NCI-H1436 (cell line): ENCODE measurements around the gene ZBTB16.

Source experiments
- DNase-seq: peaks from one replicate; lab custom pipeline; 2025; lab: John Stamatoyannopoulos, UW

The ZBTB16 gene

DNA sequence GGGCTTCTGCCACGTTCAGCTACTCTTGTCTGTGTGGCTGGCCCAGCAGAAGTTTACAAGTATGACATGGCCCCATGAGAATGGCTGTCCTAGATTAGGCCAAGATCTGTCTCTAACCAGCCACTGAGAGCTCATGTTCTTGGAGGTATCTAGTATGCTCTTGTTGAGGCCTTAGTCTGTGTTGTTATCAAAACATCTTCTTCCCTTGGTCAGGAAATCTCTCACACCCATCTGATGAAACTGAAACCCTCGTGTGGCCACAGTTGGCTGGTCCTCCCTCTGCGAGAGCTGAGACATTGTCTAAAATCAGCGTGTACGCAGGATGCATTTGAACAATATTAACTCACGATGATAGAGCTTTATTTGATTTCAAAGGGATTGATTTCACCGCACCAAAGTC is 127.7 kb downstream of the ZBTB16 start:
- DNase-seq: no peak

DNA sequence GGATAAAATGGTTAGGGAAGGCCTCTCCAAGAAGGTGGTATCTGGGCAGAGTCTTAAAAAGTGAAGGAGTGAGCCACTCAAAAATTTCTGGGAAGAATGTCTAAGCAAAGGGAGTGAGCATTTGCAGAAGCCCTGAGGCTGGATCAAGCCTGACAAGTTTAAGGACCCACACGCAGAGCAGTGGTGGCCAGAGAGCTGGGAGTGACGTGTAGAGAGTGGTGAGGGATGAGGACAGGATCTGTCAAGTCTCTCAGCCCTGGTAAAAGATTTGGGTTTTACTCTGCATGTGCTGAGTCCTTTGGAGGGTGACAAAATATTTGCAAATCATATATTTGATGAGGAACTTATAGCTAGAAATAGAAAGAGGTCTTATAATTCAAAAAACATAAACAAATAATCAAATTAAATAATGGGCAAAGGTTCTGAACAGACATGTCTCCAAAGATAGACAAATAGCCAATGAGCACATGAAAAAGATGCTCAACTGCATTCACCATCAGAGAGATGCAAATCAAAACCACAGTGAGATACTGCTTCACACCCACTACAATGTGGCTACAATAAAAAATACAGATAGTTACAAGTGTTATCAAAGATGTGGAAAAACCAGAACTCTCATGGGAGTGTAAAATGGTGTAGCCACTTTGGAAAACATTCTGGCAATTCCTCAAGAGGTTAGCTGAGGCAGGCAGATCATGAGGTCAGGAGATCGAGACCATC is 129.5 kb downstream of the ZBTB16 start:
- no peak for DNase-seq

GRCh38 chr11:114190630-114191029 is 131.1 kb downstream of the ZBTB16 start:
- no peak for DNase-seq

GRCh38 chr11:114191893-114192292 is 132.4 kb downstream of the ZBTB16 start:
- DNase-seq: no peak

DNA sequence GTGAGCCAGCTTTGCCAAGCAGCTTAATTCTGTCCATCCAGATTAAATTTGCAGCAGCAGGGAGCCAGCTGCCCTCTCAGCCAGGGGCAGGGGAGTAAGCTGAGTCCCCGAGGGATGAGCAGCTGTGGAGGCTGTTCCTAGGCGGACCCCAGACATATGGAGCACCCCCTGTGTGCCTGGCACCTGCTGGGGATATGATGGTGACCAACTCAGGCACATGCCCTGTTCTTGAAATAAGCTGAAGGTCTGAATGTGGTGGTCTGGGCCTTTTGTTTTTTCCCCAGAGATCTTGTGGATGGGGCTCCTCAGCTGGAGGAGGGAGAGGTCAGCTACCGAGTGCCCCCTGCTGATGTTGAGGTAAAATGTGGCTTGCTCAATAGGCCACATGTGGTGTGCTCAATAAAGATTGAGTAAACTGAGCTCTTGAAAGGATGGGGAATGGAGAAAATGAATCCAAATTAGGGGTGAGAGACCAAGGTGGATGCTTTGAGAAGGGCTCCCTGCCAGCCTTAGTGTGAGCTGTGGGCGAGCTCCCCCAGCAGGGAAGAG is 133.4 kb downstream of the ZBTB16 start:
- DNase-seq: no peak

- DNase-seq: no peak
These were observed 134.5 kb downstream of the ZBTB16 start for GRCh38 chr11:114193730-114194679.

GRCh38 chr11:114194702-114195101 is 135.2 kb downstream of the ZBTB16 start:
- no peak for DNase-seq

- no peak for DNase-seq
These were observed 135.6 kb downstream of the ZBTB16 start for GRCh38 chr11:114195151-114195550.

DNA sequence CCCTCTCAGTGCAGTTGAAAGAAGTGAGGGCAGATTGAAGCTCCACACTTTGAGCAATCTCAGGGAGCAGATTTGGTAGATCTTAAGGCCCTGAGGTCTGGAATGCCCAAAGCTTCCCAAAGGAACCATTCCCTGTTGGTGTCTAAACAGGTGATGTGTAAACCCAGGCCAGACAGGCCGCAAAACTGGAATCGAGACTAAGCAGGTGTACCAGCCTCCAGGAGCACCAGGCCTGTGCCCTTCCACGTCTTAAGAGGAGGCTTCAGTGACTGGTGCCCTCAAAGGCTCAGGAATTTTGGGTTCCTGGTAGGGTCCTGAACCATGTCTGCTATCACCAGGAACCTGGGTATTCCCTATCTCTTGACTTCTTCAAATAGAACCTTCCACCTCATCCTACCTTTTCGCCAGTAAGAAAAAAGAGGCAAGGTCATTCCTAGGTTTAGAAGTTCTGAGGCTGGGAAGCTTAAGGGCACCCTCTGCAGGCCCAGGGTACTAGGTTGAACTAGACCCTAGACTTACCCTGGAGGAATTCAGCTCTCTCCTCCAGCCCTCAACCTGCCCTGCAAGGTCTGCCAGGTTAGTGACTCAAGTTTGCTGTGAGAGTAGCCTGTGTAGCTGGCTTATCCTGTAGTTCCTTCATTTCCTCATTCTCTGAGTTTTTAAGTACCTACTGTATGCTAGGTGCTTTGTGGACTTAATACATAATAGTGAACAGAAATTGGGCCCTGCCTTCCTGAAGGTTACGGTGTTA is 136.6 kb downstream of the ZBTB16 start:
- no peak for DNase-seq

DNA sequence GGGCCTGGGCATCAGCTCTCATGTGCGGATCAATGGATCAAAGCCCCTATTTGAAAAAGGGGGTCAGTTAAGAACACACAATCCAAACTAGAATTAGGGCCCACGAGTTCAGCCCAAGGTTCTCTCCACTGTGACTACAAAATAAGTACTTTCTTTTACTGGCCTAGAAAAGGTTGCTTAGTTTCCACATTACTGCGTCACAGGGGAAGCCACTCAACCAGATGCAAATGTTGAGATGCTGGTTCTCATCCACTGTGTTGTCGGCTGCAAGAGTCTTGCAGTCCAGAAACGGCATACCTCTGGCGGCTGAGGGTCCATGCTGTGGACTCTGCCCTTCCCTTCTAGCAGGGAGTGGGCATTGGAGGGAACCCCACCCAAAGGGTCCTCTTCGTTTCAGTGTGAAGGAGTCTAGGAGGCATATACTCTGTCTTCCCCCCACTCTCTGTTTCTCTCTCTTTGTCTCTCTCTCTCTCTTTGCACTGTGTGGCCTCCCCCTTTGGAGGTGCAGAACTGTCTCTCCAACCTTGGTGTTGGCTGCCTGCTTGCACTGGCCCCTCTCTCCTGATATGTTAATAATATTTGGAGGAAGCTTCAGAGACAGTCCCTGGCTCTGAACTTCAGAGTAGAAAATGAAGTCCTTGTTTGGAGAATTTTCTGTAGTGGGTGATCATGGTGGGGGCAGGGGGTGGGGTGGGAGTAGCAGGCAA is 137.6 kb downstream of the ZBTB16 start:
- no peak for DNase-seq

DNA sequence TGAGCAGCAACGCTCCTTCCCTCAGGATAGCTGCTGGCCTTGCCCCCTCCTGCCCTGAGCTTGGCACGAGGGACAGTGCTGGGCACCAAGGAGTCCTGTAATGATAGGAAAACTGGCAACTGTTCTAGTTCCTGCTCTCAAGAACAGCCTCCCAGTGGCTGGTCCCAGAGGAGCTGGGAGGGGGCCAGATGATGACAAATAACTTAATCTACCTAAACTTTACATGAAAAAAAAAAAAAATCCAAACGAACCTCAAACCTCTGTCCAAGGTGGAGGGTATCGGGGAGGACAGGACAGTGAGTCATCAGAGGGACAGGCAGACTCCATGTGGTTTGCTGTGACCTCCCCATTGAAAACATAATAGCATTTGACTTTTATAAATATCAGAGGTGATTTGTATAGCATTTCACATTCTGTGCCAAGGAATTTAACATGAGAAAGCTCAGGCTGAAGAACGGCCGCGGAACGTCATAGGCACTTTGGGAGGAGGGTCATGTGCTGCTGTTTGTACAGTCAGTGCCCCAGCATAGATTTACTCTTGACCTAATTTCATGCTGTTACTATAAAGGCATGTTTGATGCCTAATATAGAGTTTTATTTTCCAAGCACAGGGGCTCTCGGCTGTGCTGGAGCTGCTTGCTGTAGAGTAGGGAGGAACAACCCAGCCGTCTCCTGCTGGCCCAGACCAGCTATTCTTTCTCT is 138.4 kb downstream of the ZBTB16 start:
- no peak for DNase-seq

GRCh38 chr11:114199051-114199450 is 139.5 kb downstream of the ZBTB16 start:
- DNase-seq: no peak

- peak; percentile 23 for DNase-seq
These were observed 141.0 kb downstream of the ZBTB16 start for GRCh38 chr11:114200351-114201133.

- DNase-seq: no peak
These were observed 141.7 kb downstream of the ZBTB16 start for GRCh38 chr11:114201219-114201618.

DNA sequence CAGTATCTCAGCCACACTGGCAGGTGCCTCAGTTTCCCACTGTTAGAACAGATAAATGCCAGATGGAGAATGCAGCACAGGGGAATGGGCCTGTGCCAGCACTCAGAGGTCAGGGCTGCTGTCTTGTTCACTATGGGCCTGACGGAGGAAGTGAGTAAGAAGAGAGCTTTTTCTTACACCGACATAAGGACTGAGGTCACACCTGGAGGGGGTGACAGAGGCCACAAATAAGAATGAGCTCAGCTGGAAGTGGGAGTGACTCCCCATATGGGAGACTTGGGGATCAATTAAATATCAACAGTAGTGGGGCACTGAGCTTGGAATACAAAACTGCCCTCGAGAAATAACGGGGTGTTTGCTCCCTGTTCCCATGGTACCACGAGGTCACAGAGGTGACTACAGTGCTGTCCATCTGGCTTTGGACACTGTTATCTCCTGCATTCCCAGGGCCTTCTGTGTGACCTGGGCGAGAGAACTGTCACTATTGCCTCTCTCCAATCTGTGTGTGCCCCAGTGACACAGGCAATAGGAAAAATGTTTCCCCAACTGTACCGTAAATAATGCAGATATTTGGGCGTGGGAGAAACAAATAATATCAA is 142.6 kb downstream of the ZBTB16 start:
- no peak for DNase-seq

DNA sequence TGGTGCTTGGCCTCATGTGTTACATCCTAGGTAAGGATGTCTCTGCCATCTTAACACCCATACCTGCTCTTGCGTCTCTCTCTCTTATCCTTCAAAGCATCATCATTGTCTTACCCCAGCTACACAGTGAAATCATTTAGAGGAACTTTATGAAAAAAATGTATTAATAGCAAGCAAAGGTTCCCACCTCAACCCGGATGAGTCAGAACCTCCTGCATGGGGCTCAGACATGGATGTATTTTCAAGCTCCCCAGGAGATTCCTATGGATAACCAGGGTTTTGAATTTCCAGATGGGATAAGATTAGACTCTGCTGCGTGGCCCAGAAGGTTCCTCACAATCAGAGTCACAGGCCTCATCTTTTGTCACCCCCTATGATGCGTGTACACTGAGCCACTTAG is 147.6 kb downstream of the ZBTB16 start:
- DNase-seq: no peak

GRCh38 chr11:114208377-114208776 is 148.9 kb downstream of the ZBTB16 start:
- no peak for DNase-seq

DNA sequence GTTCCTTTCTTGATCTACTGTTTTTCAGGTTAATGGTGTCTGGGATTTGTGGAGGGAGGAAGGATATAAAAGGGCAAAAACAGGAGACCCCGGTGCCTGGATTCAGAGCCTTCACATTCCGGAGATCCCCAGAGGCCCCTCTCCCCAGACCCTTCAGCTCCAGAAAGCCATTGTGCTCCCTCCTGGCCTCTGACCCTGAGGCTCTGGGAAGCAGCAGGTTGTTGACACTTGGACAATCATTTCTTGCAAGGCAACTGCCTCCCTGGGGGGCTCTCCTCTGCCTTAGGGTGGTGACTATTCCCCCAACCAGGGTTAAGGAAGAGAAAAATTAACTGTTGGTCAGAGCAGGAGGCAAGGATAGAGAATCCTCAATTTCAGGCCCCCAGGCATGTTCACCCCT is 149.8 kb downstream of the ZBTB16 start:
- no peak for DNase-seq

- DNase-seq: no peak
These were observed 150.4 kb downstream of the ZBTB16 start for GRCh38 chr11:114209904-114210303.
